GM19099 (cell line): ENCODE results near the gene CPSF4L.

Source experiments
- POLR2A ChIP-seq: IDR thresholded peaks from 3 replicates; pipeline ENCODE4 v1.6.1; 2011; ENCODE audit warnings: low read depth; ENCODE audit not compliant: insufficient read length; ENCODE audit errors: extremely low read depth

CPSF4L gene

GRCh38 chr17:73279704-73280103, 18.0 kb upstream of the CPSF4L start:
- no peak for TF ChIP-seq POLR2A

GRCh38 chr17:73278465-73279453, 17.1 kb upstream of the CPSF4L start:
- no peak for TF ChIP-seq POLR2A

GRCh38 chr17:73278049-73278464, 16.4 kb upstream of the CPSF4L start:
- no peak for TF ChIP-seq POLR2A

- TF ChIP-seq POLR2A = no peak
These were observed 12.8 kb upstream of the CPSF4L start for GRCh38 chr17:73274490-73274889.

GRCh38 chr17:73272906-73273218, 11.2 kb upstream of the CPSF4L start:
- TF ChIP-seq POLR2A = no peak

- no peak for TF ChIP-seq POLR2A
These were observed 9.4 kb upstream of the CPSF4L start for GRCh38 chr17:73271072-73271471.

GRCh38 chr17:73269791-73270190, 8.1 kb upstream of the CPSF4L start:
- TF ChIP-seq POLR2A = no peak

GRCh38 chr17:73269329-73269615, 7.6 kb upstream of the CPSF4L start:
- TF ChIP-seq POLR2A = no peak

GRCh38 chr17:73268582-73269328, 7.1 kb upstream of the CPSF4L start:
- no peak for TF ChIP-seq POLR2A

GRCh38 chr17:73267648-73268537, 6.2 kb upstream of the CPSF4L start:
- TF ChIP-seq POLR2A = no peak

- TF ChIP-seq POLR2A = no peak
These were observed 5.1 kb upstream of the CPSF4L start for GRCh38 chr17:73266796-73267195.

GRCh38 chr17:73265646-73266640, 4.3 kb upstream of the CPSF4L start:
- no peak for TF ChIP-seq POLR2A

GRCh38 chr17:73262676-73263642, 1.3 kb upstream of the CPSF4L start:
- no peak for TF ChIP-seq POLR2A
